ENCODE results near the gene MORN3.
"Not testable (repeated sequence)": the region's sequence is repeated elsewhere in the genome, so short reads cannot be mapped to it uniquely, and the experiment has no call there.

DNA sequence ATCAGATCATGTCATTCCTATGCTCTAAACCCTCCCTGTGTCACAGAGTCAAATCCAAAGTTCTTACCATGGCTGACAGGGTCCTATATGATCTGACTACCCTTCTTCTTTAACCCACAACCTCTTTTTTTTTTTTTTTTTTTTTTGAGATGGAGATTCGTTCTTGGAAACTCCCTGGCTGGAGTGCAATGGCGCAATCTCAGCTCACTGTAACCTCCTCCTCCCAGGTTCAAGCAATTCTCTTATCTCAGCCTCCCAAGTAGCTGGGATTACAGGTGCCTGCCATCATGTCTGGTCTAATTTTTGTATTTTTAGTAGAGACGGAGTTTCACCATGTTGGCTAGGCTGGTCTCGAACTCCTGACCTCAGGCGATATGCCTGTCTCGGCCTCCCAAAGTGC lies 2.6 kb downstream of the MORN3 start:
- TF ChIP-seq CTCF (IDR thresholded peaks at IDR 0.05); TCF7L2 (IDR thresholded peaks at IDR 0.05; ENCODE audit: low read depth, low read length); POLR2AphosphoS5 (IDR thresholded peaks at IDR 0.05; ENCODE audit: low read depth, low read length): not testable (repeated sequence)
- TF ChIP-seq, protein P1, sequence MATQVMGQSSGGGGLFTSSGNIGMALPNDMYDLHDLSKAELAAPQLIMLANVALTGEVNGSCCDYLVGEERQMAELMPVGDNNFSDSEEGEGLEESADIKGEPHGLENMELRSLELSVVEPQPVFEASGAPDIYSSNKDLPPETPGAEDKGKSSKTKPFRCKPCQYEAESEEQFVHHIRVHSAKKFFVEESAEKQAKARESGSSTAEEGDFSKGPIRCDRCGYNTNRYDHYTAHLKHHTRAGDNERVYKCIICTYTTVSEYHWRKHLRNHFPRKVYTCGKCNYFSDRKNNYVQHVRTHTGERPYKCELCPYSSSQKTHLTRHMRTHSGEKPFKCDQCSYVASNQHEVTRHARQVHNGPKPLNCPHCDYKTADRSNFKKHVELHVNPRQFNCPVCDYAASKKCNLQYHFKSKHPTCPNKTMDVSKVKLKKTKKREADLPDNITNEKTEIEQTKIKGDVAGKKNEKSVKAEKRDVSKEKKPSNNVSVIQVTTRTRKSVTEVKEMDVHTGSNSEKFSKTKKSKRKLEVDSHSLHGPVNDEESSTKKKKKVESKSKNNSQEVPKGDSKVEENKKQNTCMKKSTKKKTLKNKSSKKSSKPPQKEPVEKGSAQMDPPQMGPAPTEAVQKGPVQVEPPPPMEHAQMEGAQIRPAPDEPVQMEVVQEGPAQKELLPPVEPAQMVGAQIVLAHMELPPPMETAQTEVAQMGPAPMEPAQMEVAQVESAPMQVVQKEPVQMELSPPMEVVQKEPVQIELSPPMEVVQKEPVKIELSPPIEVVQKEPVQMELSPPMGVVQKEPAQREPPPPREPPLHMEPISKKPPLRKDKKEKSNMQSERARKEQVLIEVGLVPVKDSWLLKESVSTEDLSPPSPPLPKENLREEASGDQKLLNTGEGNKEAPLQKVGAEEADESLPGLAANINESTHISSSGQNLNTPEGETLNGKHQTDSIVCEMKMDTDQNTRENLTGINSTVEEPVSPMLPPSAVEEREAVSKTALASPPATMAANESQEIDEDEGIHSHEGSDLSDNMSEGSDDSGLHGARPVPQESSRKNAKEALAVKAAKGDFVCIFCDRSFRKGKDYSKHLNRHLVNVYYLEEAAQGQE (IDR thresholded peaks at IDR 0.05; ENCODE audit: insufficient read depth in 1 of 2, low read depth in 2 of 2, low read length in 1 of 2) = not testable (repeated sequence)

Measured in Panc1 (cell line).